A204.1 (cell line): ENCODE measurements around the gene TXNL4A.

ENCODE experiments used
- FAIRE-seq: peaks from 2 replicates; lab custom pipeline; 2012; peaks lifted over from hg19 to GRCh38; lab: Jason Lieb, UNC

TXNL4A gene

DNA sequence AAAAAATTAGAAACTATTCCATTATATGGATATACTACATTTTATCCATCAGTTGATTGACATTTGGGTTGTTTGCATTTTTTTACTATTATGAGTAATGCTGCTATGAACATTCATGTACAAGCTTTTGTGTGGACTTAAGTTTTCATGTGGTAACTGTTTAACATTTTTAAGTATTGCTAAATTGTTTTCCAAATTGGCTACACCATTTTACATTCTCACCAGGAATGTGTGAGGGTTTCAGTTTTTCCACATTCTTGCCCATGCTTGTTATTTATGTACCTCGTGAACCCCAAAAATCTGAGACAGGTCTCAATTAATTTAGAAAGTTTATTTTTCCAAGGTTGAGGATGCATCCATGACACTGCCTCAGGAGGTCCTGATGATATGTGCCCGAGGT is 3.1 kb upstream of the TXNL4A start:
- FAIRE-seq, result no peak

DNA sequence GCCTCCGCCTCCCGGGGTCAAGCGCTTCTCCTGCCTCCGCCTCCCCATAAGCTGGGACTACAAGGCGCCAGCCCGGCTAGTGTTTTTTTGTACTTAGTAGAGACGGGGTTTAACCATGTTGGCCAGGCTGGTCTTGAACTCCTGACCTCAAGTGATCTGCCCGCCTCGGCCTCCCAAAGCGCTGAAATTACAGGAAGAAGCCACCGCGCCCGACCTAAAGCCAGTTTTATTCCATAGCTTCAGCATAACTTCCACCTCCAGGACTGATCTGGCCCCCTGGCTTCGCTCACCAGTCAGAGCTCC is 783 bp upstream of the TXNL4A start:
- FAIRE-seq, result no peak

DNA sequence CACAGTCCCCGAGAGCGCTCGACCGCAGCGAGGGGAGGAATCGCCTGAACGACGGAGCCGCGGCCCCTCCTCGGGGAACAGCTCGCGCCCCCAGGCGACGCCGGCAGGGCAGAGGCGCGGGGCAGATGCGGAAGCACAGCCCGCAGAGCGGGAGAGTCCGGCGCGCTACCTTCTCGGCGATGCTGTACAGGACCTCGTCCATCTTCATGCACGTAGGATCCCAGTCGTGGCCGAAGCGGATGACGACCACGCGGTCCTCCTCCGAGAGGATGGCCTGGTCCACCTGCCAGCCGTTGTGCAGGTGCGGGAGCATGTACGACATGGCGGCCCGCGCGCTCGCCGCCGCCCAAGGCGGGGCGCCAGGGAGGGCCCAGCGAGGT is 302 bp downstream of the TXNL4A start:
- no peak for FAIRE-seq

DNA sequence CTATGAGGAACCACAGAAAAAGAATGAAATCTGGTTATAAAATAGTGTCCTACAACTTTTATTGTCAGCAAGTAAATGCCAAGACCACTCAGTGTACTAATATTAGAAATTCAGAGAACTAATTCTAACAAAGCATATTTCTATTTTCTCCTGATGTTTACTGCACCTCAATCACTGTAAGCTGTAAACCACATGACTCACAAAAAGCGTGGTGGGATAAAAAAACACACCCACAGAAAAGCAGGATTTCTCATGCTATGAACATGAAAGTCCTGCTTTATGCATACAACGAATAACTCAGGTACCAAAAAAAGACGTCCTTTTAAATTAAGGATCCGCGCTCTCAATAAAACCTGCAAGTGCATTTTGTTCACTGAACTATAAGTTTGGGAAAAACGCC is 797 bp downstream of the TXNL4A start:
- FAIRE-seq, result no peak

DNA sequence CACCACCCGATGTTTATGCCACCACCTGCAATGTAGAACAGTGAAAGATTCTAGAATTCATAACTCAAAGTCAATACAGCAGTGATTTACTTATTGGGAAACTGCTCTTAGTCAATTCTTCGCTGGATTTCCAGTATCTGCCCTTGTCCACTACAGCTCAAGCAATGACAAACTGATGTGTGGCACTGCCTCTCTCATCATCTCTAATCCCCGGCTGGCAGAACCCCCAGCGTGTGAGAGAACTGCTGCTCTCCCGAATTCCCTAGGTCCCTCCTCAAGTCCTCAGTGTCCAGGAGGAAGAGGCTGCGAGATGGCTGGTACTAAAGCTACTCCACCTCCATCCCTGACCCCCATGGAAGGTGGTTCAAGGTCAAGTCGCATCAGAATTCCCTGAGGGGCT is 1.6 kb downstream of the TXNL4A start:
- no peak for FAIRE-seq

DNA sequence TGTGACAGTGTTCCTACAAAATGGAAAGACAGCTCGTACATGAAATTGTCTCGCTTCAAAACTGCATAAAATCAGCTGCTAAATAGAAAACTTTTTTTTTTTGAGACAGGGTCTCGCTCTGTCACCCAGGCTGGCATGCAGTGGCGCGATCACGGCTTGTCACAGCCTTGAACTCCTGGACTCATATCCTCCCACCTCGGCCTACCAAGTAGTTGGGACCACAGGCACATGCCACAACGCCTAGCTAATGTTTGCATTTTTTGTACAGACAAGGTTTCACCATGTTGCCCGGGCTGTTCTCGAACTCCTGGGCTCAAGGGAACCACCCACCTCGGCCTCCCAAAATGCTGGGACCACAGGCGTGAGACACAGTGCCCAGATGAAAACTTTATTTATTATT is 3.2 kb downstream of the TXNL4A start:
- FAIRE-seq, result no peak

DNA sequence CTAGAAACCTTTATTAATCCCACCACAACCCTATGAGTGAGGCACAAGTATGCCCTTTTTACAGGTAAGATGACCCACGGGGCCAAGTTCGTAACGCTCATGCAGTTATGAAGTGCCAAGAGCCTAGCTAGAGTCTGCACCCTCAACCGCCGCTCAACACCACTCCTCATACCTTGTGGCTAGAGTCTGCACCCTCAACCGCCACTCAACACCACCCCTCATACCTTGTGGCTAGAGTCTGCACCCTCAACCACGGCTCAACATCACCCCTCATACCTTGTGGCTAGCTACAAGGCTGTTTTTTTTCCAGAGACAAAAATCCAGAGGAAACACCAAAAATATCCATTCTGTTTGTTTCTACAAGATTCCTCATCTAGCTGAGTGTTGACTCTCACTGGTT is 4.6 kb downstream of the TXNL4A start:
- no peak for FAIRE-seq

DNA sequence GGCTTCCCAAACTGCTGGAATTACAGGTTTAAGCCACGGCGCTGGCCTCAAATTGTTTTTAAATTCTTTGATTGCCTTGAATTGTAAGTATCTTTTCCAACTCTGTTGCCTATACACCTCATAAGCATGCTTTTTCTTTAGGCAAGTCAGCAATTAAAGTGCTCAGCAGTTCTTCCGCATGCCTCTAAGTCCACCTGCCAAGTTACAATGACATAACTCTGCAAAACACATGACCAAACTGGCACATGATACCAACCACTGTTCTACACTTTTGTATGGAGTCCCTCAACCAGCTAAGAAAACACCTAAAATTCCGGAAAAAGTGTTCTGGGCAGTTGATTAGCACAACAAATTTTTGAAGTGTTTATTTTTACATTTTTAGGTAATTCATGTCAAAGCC is 5.1 kb downstream of the TXNL4A start:
- FAIRE-seq, result no peak

DNA sequence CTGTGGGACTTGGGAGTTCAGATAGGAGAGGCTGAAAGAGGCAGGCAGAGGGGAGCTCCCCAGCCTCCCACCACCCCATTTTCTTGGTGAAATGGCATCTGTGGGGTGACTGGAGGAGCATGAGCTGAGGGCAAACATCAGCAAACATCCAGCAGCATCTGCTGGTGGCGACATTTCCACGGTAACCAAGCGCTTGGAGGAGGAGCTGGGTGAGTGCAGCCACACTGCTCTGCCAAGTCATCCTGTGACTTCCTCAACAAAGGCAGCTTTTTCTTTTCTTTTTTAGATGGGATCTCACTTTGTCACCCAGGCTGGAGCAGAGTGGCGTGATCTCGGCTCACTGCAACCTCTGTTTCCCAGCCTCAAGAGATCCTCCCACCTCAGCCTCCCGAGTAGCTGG is 5.6 kb downstream of the TXNL4A start:
- no peak for FAIRE-seq

DNA sequence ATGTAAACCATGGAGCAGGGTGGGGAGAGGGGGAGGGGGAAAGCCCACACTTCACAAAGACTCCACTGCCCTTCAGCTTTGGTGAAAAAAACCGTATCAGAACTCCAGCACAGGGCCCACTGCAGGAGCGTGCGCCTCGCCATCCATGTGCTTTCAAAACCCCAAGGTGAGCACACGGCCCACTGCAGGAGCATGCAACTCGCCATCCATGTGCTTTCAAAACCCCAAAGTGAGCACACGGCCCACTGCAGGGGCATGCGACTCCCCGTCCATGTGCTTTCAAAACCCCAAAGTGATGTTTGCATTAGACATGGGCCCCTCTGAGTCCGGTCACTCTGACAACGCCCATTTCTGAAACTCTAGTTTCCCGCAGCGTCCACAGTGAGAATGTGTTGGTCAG is 7.8 kb downstream of the TXNL4A start:
- FAIRE-seq, result no peak

DNA sequence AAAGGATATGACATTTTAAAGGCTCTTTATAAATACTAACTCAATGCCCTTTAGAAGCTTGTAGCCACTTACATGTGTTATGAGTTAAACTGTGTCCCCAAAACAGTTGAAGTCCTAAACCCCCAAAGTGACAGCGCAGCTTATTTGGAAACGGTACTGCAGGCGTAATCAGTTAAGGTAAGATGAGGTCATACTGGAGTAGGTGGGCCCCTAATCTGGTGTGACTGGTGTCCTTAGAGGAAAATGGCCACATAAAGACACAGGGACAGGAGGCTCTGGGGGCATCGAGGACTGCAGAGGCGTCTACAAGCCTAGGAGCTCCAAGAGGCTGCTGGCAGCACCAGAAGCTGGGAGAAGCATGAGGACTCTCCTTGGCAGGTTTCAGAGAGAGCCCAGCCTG is 8.5 kb downstream of the TXNL4A start:
- no peak for FAIRE-seq

DNA sequence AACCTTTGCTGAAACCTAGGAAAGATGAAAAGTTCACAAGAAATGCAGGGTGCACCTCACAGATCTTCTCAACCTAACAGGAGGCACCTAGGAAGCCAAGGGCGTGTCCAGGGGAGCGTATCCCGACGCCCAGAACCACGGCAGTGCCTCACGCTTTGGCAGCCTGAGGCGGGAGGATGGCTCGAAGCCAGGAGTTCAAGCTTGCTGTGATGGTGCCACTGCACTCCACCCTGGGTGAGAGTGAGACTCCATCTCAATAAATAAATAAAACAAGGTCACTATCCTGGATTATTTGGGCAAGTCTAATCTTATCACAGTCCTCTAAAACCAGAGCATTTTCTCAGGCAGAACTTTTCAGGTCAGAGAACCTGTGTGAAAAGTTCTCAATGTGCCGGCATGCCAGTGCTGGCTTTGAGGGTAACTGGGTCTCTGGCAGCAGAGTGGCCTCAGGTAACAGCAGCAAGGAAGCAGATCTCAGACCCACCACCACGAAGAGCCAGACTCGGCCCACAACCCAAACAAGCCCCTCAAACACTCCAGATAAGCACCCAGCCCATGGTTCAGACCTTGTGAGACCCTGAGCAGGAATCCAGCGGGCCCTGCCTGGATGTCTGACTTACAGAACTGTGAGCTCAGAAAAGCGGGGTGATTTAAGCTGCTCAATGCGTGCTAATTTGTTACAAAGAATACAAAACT is 12.2 kb downstream of the TXNL4A start:
- no peak for FAIRE-seq

DNA sequence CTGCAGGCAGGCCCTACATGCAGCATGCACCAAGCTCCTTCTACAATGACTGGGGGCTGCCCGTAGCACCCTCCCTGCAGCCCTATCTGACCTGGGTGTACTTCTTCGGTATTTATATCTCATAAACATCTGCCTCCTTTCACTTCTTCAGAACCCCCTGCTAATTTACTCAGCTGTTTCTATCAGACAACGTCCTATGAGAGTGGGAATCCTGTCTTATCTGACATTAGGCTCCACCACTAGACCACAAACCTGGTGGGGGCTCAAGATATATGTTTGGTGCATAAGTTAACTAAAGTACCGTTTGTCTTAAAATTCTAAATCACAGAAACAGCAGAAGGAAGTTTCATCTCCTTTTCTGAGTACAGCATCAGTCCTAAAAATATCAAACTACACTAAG is 13.3 kb downstream of the TXNL4A start:
- FAIRE-seq, result no peak

DNA sequence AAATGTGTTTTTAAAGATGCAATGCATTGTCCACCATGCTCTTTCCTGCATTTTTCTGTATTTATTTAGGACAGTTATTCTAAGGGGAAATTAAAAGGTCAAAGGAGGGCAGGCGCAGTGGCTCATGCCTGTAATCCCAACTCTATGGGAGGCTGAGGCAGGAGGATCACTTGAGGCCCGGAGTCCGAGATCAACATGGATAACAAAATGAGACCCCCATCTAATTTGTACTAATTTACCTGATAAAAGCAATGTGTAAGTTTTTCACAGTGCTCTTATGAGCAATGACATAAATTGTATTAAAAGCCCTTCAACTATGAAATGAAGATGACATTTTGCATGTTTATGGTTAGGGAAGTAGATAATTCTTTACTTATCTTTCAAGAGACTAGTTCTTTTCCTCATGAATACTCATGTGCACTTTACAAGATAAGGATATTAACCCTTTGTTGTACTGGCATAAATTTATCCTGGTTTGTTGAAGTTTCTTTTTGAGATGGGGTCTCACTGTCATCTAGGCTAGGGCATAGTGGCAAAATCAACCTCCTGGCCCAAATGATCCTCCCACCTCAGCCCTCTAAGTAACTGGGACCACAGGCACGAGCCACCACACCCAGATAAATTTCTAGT is 14.2 kb downstream of the TXNL4A start:
- FAIRE-seq, result no peak

DNA sequence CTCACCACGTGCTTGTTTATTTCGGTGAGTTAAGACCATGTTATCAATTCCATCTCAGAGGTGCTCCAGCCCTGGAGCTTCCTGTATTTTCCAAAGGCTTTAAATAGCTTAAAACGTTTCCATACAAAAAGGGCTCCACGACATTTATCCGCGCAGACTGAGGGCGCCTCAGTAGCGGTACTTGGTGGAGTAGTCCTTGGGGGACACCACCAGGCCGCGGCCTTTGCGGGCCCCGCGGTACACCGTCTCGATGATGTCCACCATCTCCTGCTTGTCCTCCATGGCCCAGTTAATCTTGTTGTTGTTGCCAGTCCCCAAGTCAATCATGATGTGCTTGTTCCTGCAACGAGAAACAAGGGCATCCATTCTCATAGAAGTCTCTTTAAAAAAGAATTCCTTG is 14.8 kb downstream of the TXNL4A start:
- no peak for FAIRE-seq

DNA sequence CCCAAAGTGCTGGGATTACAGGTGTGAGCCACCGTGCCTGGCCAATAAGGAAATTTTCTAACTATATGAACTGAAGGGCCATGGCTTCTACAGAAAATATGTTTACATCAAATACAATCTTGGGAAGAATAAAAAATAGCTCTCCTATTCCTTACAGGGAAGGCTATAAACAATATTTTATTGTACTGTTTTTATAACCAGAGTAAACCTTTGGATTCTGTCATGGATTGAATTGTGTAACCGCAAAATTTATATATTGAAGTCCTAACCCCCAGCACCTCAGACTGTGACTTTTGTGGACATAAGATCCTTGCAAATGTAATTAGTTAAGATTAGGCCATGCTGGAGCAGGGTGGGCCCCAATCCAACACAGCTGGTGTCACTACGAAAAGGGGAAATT is 15.6 kb downstream of the TXNL4A start:
- FAIRE-seq, result no peak

DNA sequence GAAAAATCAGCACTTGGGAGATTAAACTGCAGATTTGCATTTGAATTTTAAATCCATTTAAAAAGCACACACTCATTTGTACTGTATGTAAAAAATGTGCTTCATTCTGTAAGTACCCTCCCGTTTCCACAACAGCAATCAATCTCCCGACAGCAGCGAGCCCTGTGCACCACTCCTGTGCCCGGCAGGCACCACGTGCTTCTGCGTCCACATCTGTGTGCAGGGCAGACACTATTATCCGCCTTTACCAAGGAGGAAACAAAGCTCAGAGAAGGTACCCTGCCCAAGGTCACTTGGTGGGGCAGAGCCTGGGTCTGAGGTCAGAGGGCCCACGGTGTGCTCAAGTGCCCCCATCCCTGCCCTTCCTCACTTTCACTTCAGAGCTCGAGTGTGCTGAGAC is 16.4 kb downstream of the TXNL4A start:
- FAIRE-seq, result no peak

DNA sequence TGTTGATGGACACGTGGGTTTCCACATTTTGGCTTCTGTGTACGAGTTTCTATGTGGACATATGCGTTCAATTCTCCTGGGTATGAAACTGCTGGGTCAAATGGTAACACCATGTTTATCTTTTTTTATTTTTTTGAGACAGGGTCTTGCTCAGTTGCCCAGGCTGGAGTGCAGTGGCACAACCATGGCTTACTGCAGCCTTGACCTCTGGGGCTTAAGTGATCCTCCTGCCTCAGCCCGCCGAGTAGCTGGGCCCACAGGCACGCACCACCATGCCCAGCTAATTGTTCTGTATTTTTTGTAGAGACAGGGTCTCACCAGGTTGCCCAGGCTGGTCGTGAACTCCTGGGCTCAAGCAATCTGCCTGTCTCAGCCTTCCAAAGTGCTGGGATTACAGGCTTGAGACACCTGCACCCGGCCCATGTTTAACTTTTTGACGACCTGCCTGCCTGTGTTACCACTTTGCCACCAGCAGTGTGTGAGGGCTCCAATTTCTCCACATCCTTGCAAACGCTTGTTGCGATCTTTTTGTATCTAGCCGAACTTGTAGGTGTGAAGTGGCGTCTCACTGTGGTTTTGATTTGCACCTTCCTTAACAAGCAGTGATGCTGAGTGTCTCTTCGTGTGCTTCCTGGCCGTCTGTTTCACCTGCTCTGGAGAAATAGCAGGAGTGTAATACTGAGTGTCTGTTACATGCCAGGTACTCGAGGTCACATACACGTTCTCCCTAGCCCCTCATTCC is 17.0 kb downstream of the TXNL4A start:
- no peak for FAIRE-seq

DNA sequence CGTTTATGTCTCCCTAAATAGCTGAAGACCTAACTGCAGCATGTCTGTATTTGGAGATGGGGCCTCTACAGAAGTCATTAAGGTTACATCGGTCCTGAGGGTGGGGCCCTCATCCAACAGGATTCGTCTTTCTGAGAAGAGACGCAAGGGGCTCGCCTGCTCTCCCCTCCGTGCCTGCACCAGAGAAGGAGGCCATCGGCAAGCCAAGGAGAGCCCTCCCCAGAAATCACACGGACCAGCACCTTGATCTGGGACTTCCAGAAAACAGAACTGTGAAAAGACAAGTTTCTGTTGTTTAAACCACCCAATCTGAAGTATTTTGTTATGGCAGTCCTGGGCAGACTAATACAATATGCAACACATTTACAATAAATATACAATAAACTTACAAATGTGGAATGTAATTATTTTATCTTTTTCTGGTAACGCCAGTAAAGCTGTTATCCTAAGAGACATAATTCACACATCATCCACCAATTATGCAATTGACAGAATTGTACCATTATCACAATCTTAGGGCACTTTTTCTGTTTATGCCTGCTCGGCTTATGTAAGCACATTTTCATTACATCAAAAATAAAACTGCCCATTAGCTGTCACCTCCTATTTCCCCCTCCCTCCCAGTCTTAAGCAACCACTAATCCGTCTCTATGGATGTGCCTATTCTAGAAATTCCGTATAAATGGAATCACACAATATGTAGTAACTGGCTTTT is 17.8 kb downstream of the TXNL4A start:
- FAIRE-seq, result no peak

DNA sequence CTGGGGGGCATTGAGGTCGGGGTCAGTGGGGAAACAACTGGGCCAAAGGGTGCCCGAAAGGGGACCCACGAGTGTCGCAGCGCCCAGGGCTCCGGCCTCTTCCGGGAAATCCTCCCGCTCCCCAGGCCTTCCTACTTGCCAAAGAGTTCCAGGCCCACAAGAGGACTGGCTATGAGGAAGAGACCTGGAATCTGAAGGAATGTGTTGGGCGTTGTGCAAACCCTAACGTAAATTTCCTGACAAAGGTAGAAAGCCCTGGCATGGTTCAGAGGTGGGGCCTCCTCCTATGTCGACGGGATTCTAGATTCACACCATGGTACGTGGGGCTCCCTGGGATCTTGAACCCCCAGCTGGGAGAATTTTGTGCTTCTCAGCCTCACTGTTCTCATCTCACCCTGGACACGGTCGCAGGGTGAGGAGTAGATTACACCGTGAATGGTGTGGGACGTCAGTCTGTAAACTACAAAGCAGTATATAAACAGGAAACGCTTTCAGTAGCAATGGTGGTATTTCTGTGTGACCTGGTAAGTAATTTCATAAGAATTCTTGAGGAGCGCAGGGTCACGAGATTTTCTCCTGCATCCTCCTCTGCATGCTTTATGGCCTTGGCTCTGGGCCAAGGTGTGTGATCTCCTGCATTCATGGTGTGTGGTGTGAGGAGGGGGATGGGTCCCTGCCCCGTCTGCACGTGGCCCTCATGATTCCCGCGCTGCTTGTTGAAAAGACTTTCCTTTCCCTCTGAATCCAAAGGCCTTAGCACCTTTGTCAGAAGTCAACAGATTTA is 23.1 kb downstream of the TXNL4A start:
- no peak for FAIRE-seq

DNA sequence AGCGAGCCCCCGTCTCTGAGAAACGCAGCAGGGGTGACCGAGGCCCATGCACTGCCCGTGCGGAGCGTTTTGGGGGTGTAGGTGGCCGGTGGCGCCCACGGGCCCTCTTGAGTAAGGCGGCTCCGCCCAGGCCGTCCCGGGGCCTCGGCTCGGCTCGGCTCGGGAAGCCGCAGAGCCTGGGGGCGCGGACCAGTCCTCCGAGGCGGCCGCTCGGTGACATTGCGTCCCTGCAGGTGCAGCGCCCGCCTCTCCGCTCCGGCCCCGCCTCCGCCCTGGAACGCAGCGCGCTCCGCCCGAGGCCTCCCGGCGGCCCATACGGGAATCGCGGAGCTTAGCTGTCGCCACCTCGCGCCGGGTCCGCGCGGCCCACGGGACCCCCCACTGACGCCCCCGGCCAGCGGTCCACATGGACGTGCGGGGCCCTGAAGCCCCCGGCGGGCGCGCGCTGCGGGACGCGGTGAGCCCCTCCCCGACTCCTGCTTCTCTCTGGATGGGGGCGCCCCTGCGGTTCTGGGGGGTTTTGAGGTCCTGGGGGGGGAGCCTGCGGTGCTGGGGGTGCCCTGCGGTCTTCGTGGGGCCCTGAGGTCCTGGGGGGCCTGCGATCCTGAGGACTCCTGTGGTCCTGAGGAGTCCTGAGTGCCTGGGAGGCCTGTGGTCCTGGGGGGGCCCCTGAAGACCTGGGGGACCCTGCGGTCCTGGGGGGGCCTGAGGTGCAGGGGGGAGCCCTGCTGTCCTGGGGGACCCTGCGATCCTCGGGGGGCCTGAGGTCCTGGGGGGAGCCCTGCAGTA is 23.8 kb downstream of the TXNL4A start, which contains the start of gene HSBP1L1:
Gene HSBP1L1 (plus strand): TSS at position 314 of the 789 bp plus-strand sequence. CDS start 93 bp downstream, at position 407.
- no peak for FAIRE-seq
